GM18867 (cell line): ENCODE data around the gene CLEC16A.

Experiments used
- ATAC-seq: cut with Tn5 transposase; IDR thresholded peaks from one replicate; pipeline ENCODE4 v1.9.1; 2021; ENCODE audit warnings: mild to moderate bottlenecking, moderate library complexity; ENCODE audit not compliant: unreplicated experiment

The CLEC16A gene

GRCh38 chr16:11108466-11108805 lies 164.1 kb downstream of the CLEC16A start:
- no peak for ATAC-seq

GRCh38 chr16:11109566-11109965 lies 165.2 kb downstream of the CLEC16A start:
- ATAC-seq, result no peak

GRCh38 chr16:11111150-11111549 lies 166.8 kb downstream of the CLEC16A start:
- ATAC-seq, result no peak

- ATAC-seq, result no peak
Observed at GRCh38 chr16:11111856-11112634, 167.7 kb downstream of the CLEC16A start.

- no peak for ATAC-seq
Observed at GRCh38 chr16:11112723-11113348, 168.5 kb downstream of the CLEC16A start.

GRCh38 chr16:11114366-11115164 lies 170.2 kb downstream of the CLEC16A start:
- ATAC-seq, result peak; percentile 41

GRCh38 chr16:11117576-11118211 lies 173.3 kb downstream of the CLEC16A start:
- no peak for ATAC-seq

- ATAC-seq, result no peak
Observed at GRCh38 chr16:11118479-11118878, 174.1 kb downstream of the CLEC16A start.

GRCh38 chr16:11121083-11121608 lies 176.8 kb downstream of the CLEC16A start:
- ATAC-seq, result no peak

- ATAC-seq, result no peak
Observed at GRCh38 chr16:11121914-11122692, 177.7 kb downstream of the CLEC16A start.

- no peak for ATAC-seq
Observed at GRCh38 chr16:11123666-11124065, 179.3 kb downstream of the CLEC16A start.

GRCh38 chr16:11125936-11126335 lies 181.6 kb downstream of the CLEC16A start:
- no peak for ATAC-seq

- ATAC-seq, result no peak
Observed at GRCh38 chr16:11126399-11127054, 182.2 kb downstream of the CLEC16A start.

- no peak for ATAC-seq
Observed at GRCh38 chr16:11127610-11128195, 183.3 kb downstream of the CLEC16A start.

GRCh38 chr16:11128211-11129141 lies 184.1 kb downstream of the CLEC16A start:
- no peak for ATAC-seq

- ATAC-seq, result no peak
Observed at GRCh38 chr16:11129378-11129781, 185.0 kb downstream of the CLEC16A start.

- ATAC-seq, result no peak
Observed at GRCh38 chr16:11130978-11131665, 186.8 kb downstream of the CLEC16A start.

GRCh38 chr16:11131706-11132105 lies 187.3 kb downstream of the CLEC16A start:
- ATAC-seq, result no peak
